Esophagus muscularis mucosa (tissue), 4 donors: ENCODE results near the gene LMNTD2. TPM values are rescaled to one million over a fixed set of nuclear protein-coding genes. Genes with fewer than 3 reads are reported as not detected.

Experiments used
- DNase-seq: peaks from one replicate; pipeline ENCODE4 v3.0.0-alpha.2; 2017; ENCODE audit errors: extremely low spot score
- H3K27ac ChIP-seq, 4 donors: fragments of 200-600 bp; sonication (generic); replicated peaks in 1 of 4; 1 replicate in 3 of 4; 2 replicates in 1 of 4; pipeline ENCODE4 v1.5.1; 2016 to 2019; ENCODE audit warnings: mild to moderate bottlenecking in 1 of 4
- H3K27me3 ChIP-seq, 4 donors: fragments of 200-600 bp; sonication (generic); one replicate each; pipeline versions ENCODE4 v1.5.1 to v1.6.0; 2016 to 2019
- H3K36me3 ChIP-seq, 4 donors: fragments of 200-600 bp; sonication (generic); one replicate each; pipeline ENCODE4 v1.5.1; 2016 to 2019
- H3K4me1 ChIP-seq, 4 donors: fragments of 200-600 bp; sonication (generic); one replicate each; pipeline ENCODE4 v1.5.1; 2016 to 2019
- H3K4me3 ChIP-seq, 4 donors: fragments of 200-600 bp; sonication (generic); 1 replicate in 2 of 4; 2 replicates in 2 of 4; pipeline ENCODE4 v1.5.1; 2016 to 2019; ENCODE audit warnings: mild to moderate bottlenecking in 4 of 4, moderate library complexity in 1 of 4
- H3K9me3 ChIP-seq, 4 donors: fragments of 200-600 bp; sonication (generic); 1 replicate in 3 of 4; 2 replicates in 1 of 4; pipeline ENCODE4 v1.5.1; 2016 to 2019
- CTCF ChIP-seq, 3 experiments: fragments of 200-600 bp in 2 of 3; fragments of 450-650 bp in 1 of 3; sonication (generic) in 2 of 3; IDR thresholded peaks; one replicate each; pipeline ENCODE4 v1.5.1; 2017 to 2019; ENCODE audit warnings: antibody characterized with exemption in 3 of 3, mild to moderate bottlenecking in 2 of 3, moderate library complexity in 1 of 3
- EP300 ChIP-seq: sonication (generic); formaldehyde crosslinking; IDR thresholded peaks from one replicate; pipeline ENCODE4 v1.6.1; 2017; ENCODE audit warnings: antibody characterized with exemption
- POLR2A ChIP-seq: fragments of 450-650 bp; IDR thresholded peaks from one replicate; pipeline ENCODE4 v1.6.1; 2017; ENCODE audit warnings: antibody characterized with exemption, moderate library complexity, mild to moderate bottlenecking, low read depth
- POLR2AphosphoS5 ChIP-seq, 2 donors: sonication (generic); formaldehyde crosslinking; IDR thresholded peaks; one replicate each; pipeline ENCODE4 v1.6.1; 2017; ENCODE audit warnings: antibody characterized with exemption in 2 of 2
- WGBS: methylation state at CpG from one replicate; pipeline ENCODE4 v1.1.5; 2018; 5-methylcytosine and 5-hydroxymethylcytosine counted together
- intact Hi-C: fragments of 100-400 bp; cut with DNase I; formaldehyde crosslinking; loops from one replicate; pipeline ENCODE4 v1.15.1; 2023
- total RNA-seq, 4 donors: library from RNA; depleted of rRNA; stranded (reverse); fragments of >200 nt; gene quantifications; one replicate each; pipeline versions ENCODE4 v1.1.0 to v1.2.1, GENCODE V29; 2016

LMNTD2 gene
- total RNA-seq, 4 donors from 2014 or later, result 0.52 to 3.1 (median 1.7) TPM

GRCh38 chr11:539971-540481, 20.5 kb downstream of the LMNTD2 start:
- no peak for DNase-seq
- H3K27me3 ChIP-seq, result peaks cover 0 to 45% (median 9%) of the 10 kb centered on the region in 4 donors
- WGBS, result 81% methylated on average over 2 of the region's 8 CpGs
- H3K36me3 ChIP-seq, result no peaks in the 10 kb centered on the region
- no peak overlapping the region for H3K4me3 ChIP-seq
- intact Hi-C loops, result no loop called here
- no peak overlapping the region for H3K27ac ChIP-seq
- H3K4me1 ChIP-seq, result peaks cover 15 to 24% (median 21%) of the 10 kb centered on the region in 4 donors
- no peaks in the 10 kb centered on the region for H3K9me3 ChIP-seq
- TF ChIP-seq EP300 (no peak), POLR2A (no peak), POLR2AphosphoS5 (IDR thresholded peaks at IDR 0.05) (no peak), CTCF (IDR thresholded peaks at IDR 0.05) (no peak)

GRCh38 chr11:538431-539051, 22.0 kb downstream of the LMNTD2 start:
- no peaks in the 10 kb centered on the region for H3K9me3 ChIP-seq
- intact Hi-C loops, result no loop called here
- peaks cover under 1 to 5% (median 3%) of the 10 kb centered on the region in 4 donors for H3K36me3 ChIP-seq
- no peak for TF ChIP-seq EP300
- no peak for TF ChIP-seq POLR2A
- no peak for TF ChIP-seq POLR2AphosphoS5 (IDR thresholded peaks at IDR 0.05)
- no peak for TF ChIP-seq CTCF (IDR thresholded peaks at IDR 0.05)
- H3K27ac ChIP-seq, result no peak overlapping the region
- DNase-seq, result no peak
- H3K27me3 ChIP-seq, result peaks cover 0 to 36% (median 9%) of the 10 kb centered on the region in 4 donors
- no peak overlapping the region for H3K4me3 ChIP-seq
- peaks cover 25 to 38% (median 34%) of the 10 kb centered on the region in 4 donors for H3K4me1 ChIP-seq
- WGBS, result 85% methylated on average over 15 of the region's 20 CpGs

- intact Hi-C loops, result no loop called here
- H3K27ac ChIP-seq, result no peak overlapping the region
- no peak for TF ChIP-seq CTCF (IDR thresholded peaks at IDR 0.05)
- no peak for TF ChIP-seq EP300
- no peak for TF ChIP-seq POLR2AphosphoS5 (IDR thresholded peaks at IDR 0.05)
- no peak for TF ChIP-seq POLR2A
- peaks cover 0 to 36% (median 9%) of the 10 kb centered on the region in 4 donors for H3K27me3 ChIP-seq
- 98% methylated on average over 7 of the region's 19 CpGs for WGBS
- no peak for DNase-seq
- H3K4me3 ChIP-seq, result peak overlapping the region; percentile 74 to 93 (median 90)
- peaks cover 29 to 45% (median 41%) of the 10 kb centered on the region in 4 donors for H3K4me1 ChIP-seq
- peaks cover 8 to 12% (median 11%) of the 10 kb centered on the region in 4 donors for H3K36me3 ChIP-seq
- H3K9me3 ChIP-seq, result no peaks in the 10 kb centered on the region
These were observed 22.7 kb downstream of the LMNTD2 start for GRCh38 chr11:537622-538430.

GRCh38 chr11:536841-537621, 23.5 kb downstream of the LMNTD2 start, which contains the start of gene LRRC56:
Gene LRRC56 (plus strand): TSS chr11:537527. CDS start chr11:540685, 3,158 bp downstream.
- H3K27ac ChIP-seq, result peak within 1 kb of the TSS in 1 of 4 donors; percentile 55
- H3K27me3 ChIP-seq, result peaks cover 0 to 36% (median 9%) of the 10 kb centered on the region in 4 donors
- WGBS, result 6% methylated on average over 19 of the region's 93 CpGs
- intact Hi-C loops, result no loop called here
- TF ChIP-seq EP300 (no peak), POLR2A (no peak), POLR2AphosphoS5 (IDR thresholded peaks at IDR 0.05) (peak in 1 of 2 donors; percentile 50), CTCF (IDR thresholded peaks at IDR 0.05) (no peak)
- H3K9me3 ChIP-seq, result no peaks in the 10 kb centered on the region
- H3K4me1 ChIP-seq, result peaks cover 30 to 47% (median 44%) of the 10 kb centered on the region in 4 donors
- DNase-seq, result no peak
- peaks cover 15 to 20% (median 18%) of the 10 kb centered on the region in 4 donors for H3K36me3 ChIP-seq
- peak within 1 kb of the TSS; percentile 74 to 93 (median 90) for H3K4me3 ChIP-seq
